ENCODE results near the gene SEC24D.

The SEC24D gene

DNA sequence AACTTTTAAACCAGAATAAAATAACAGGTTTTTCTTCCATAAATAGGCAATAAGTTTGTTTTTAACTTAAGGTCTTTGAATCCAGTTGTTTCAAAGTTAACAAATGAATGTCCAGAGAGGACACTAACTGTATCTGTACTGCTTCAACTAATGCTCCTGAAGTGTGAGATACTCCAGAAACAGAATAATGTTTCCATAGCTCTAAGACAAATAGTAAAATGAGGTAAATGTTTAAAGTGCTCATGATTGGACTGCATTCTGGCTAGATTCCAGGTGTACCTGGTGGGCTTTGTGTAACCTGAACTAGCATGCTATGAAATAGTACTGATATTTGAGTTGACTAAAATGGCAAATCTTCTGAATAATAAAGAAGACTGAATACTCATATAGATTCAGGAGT lies 99.0 kb downstream of the SEC24D start:
- in situ Hi-C loops (cut with MboI; ENCODE audit: low sequenced_read_pairs, unreplicated experiment) = no loop called here
- TF ChIP-seq, protein P1, sequence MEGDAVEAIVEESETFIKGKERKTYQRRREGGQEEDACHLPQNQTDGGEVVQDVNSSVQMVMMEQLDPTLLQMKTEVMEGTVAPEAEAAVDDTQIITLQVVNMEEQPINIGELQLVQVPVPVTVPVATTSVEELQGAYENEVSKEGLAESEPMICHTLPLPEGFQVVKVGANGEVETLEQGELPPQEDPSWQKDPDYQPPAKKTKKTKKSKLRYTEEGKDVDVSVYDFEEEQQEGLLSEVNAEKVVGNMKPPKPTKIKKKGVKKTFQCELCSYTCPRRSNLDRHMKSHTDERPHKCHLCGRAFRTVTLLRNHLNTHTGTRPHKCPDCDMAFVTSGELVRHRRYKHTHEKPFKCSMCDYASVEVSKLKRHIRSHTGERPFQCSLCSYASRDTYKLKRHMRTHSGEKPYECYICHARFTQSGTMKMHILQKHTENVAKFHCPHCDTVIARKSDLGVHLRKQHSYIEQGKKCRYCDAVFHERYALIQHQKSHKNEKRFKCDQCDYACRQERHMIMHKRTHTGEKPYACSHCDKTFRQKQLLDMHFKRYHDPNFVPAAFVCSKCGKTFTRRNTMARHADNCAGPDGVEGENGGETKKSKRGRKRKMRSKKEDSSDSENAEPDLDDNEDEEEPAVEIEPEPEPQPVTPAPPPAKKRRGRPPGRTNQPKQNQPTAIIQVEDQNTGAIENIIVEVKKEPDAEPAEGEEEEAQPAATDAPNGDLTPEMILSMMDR (IDR thresholded peaks at IDR 0.05; ENCODE audit: borderline replicate concordance, control extremely low read depth, extremely low read depth, insufficient read depth, missing control alignments) = no peak
- DNase-seq (ENCODE audit: low spot score) = no peak

DNA sequence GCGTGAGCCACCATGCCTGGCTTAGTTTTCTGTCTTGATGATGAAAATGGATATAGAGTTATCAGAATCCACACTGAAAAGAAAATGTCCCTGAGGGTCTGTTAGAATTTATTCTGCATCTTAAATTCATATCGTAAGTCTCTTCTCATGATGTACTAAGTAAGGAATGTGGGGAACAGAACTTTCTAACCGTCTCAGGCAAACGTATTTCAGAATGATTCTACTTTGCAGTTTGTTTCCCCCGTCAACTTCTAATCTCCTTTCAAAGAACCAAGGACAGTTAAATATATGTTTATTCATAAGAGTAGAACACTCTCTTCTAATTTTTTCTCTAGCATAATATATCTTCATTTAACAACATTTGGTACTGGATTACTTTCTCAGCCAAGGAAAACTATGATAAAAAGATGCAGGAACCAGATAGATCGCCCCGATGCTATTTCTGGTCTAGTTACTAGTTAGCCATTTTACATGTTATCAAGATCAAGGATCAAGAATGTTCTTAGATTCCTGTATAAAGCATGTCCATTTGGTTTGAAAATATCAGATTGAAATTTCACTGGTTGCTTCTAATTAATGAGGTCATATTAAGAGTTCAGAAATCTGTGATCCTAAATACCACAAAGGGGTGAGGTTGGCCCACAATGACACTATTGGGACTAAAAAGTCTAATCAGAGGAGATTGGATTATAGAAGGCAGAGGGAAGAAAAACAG lies 101.3 kb downstream of the SEC24D start:
- TF ChIP-seq, protein P1 (IDR thresholded peaks at IDR 0.05; ENCODE audit: borderline replicate concordance, control extremely low read depth, extremely low read depth, insufficient read depth, missing control alignments) = no peak
- in situ Hi-C loops (cut with MboI; ENCODE audit: low sequenced_read_pairs, unreplicated experiment) = no loop called here
- no peak for DNase-seq (ENCODE audit: low spot score)

DNA sequence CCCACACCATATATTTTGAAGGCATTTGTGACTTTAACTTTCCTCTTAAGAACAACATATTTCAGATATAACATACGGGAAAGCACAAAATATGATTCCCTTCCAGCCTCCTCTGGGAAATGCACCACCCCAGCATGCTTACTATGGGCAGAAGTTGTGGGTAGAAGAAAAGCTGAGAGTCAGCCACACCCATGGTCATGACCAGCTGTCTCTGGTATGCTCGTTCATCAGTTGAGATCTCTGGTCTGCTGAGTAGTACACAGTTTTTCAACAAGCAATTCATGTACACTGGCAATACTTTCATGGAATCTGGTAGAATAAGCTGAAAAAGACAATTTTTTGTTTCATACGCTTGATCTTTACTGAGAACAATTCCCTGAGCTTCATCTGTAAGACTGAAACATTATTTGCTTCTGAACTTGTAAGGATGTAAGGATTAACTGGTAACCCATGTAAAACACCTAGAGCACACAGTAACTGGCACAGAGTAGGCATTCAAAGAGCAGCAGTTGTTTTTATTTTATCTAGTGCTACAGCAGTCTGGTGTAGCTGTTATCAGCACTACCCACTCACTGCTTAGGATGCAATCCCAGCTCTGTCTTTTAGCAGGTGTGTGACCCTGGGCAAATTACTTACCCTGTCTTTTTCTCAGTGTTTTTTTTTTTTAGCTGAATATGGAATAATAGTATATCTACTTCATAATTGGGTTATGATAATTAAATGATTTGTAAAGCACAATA lies 103.2 kb downstream of the SEC24D start:
- in situ Hi-C loops (cut with MboI; ENCODE audit: low sequenced_read_pairs, unreplicated experiment) = no loop called here
- TF ChIP-seq, protein P1 (IDR thresholded peaks at IDR 0.05; ENCODE audit: borderline replicate concordance, control extremely low read depth, extremely low read depth, insufficient read depth, missing control alignments) = no peak
- no peak for DNase-seq (ENCODE audit: low spot score)

DNA sequence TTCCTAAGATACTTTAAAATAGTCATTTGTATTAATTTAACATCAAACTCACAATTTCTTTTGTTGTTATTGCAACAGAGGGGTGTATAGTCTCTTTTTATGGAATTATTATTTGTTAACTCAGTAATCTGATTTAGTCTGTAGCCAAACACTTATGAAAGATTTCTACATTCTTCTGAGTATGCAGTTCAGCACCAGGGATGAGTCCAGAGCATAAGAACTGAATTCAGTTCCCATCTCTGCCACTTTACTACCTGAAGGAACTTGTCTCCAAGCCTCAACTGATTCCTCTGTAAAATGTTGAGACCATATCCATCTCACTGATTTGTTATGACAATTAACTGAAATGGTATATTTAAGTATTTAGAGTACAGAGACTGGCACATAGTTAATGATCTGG lies 105.2 kb downstream of the SEC24D start:
- in situ Hi-C loops (cut with MboI; ENCODE audit: low sequenced_read_pairs, unreplicated experiment) = no loop called here
- DNase-seq (ENCODE audit: low spot score) = no peak
- TF ChIP-seq, protein P1 (IDR thresholded peaks at IDR 0.05; ENCODE audit: borderline replicate concordance, control extremely low read depth, extremely low read depth, insufficient read depth, missing control alignments) = no peak

DNA sequence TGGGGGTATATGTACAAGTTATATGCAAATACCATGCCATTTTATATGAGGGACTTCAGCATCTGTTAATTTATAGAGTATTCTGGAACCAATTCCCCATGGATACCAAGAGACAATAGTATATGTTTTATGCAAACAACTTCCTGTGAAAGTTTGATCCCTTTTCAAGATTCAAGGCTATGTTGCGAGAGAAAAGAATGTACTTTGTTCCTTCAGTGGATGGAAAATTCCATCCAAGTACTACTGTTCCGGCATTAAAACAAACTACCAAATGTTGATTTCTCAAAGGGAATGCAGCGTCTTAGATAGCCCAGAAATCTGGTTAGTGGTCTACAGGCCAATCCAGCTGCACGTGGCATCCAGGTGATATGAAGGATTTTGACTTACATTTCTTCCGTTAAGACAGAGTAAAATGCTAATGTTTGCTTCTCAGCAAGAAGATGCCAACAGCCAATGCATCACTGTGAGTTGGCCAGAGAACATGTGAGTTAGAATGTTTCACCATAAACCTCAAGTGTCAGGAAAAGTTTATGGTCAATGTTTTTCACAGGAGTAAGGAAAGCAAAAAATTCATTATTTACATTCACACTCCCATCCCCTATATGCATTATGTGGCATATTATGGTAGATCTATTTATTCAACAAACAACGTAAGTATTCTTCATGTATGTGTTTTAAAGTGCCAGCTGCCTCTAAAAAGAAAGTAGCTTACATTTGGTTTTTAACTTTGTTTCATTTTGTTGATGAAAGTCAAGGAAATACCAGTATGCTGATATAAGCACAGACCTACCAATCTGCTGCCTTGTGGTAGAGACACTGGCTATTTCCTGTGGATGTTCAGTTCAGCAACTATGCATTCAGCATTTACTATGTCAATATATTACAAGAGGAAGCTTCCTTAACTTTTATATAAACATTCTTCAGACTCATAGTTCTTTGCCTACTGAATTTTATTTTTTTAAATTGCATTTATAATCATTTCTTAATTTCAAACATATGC lies 106.3 kb downstream of the SEC24D start:
- TF ChIP-seq, protein P1 (IDR thresholded peaks at IDR 0.05; ENCODE audit: borderline replicate concordance, control extremely low read depth, extremely low read depth, insufficient read depth, missing control alignments) = no peak
- no peak for DNase-seq (ENCODE audit: low spot score)
- in situ Hi-C loops (cut with MboI; ENCODE audit: low sequenced_read_pairs, unreplicated experiment) = no loop called here

DNA sequence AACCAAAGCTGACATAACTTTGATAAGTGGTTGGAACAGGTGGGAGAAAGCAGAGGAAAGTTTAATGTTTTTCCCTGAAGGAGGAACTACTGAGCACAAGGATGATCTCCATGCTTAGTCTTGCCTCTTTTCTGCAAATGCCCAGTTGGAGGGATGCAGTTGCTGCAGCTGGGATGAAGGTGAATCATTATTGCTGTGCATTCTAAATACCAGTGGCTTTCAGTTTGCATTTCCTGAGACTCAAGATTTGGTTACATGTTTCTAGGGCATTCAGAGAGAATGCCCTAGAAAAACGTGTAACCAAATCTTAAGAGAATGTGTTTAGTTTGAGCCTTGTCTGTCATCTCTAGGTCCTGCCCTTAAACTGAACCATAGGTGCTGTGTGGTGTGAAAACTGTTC lies 108.6 kb downstream of the SEC24D start:
- DNase-seq (ENCODE audit: low spot score) = no peak
- TF ChIP-seq, protein P1 (IDR thresholded peaks at IDR 0.05; ENCODE audit: borderline replicate concordance, control extremely low read depth, extremely low read depth, insufficient read depth, missing control alignments) = no peak
- in situ Hi-C loops (cut with MboI; ENCODE audit: low sequenced_read_pairs, unreplicated experiment) = no loop called here

All from GM13976 (cell line).